GM21717 (cell line): ENCODE results near the gene TMA7B.

Source experiments
- ATAC-seq: cut with Tn5 transposase; IDR thresholded peaks from one replicate; pipeline ENCODE4 v1.9.1; 2021; ENCODE audit warnings: mild to moderate bottlenecking, moderate library complexity; ENCODE audit not compliant: unreplicated experiment

The TMA7B gene

GRCh38 chr22:39932918-39933649 is 27.1 kb upstream of the TMA7B start:
- no peak for ATAC-seq

- ATAC-seq, result no peak
These were observed 26.5 kb upstream of the TMA7B start for GRCh38 chr22:39933741-39934140.

GRCh38 chr22:39935116-39935515 is 25.1 kb upstream of the TMA7B start:
- no peak for ATAC-seq

GRCh38 chr22:39935612-39936011 is 24.6 kb upstream of the TMA7B start:
- ATAC-seq, result no peak

- ATAC-seq, result no peak
These were observed 23.6 kb upstream of the TMA7B start for GRCh38 chr22:39936523-39937145.

GRCh38 chr22:39937906-39938305 is 22.3 kb upstream of the TMA7B start:
- ATAC-seq, result no peak

GRCh38 chr22:39938509-39939111 is 21.6 kb upstream of the TMA7B start:
- no peak for ATAC-seq

GRCh38 chr22:39939830-39940229 is 20.4 kb upstream of the TMA7B start:
- no peak for ATAC-seq

- ATAC-seq, result no peak
These were observed 19.4 kb upstream of the TMA7B start for GRCh38 chr22:39940757-39941305.

- no peak for ATAC-seq
These were observed 18.6 kb upstream of the TMA7B start for GRCh38 chr22:39941601-39942000.

GRCh38 chr22:39942439-39943230 is 17.6 kb upstream of the TMA7B start:
- ATAC-seq, result no peak

- no peak for ATAC-seq
These were observed 16.9 kb upstream of the TMA7B start for GRCh38 chr22:39943337-39943736.

GRCh38 chr22:39943953-39944872 is 16.0 kb upstream of the TMA7B start:
- ATAC-seq, result no peak

GRCh38 chr22:39946126-39946502 is 14.1 kb upstream of the TMA7B start:
- ATAC-seq, result no peak

- no peak for ATAC-seq
These were observed 13.5 kb upstream of the TMA7B start for GRCh38 chr22:39946503-39947219.

- no peak for ATAC-seq
These were observed 12.7 kb upstream of the TMA7B start for GRCh38 chr22:39947220-39948216.

- no peak for ATAC-seq
These were observed 10.0 kb upstream of the TMA7B start for GRCh38 chr22:39949964-39950737.
